Mesothelial cell of epicardium (in vitro differentiated cells): ENCODE measurements around the gene ST6GALNAC2. TPM values are rescaled to one million over a fixed set of nuclear protein-coding genes. Genes with fewer than 3 reads are reported as not detected.

Experiments
- DNase-seq, 2 experiments: peaks; one replicate each; pipeline ENCODE4 v3.0.0; 2021; ENCODE audit warnings: low spot score in 2 of 2; ENCODE audit not compliant: unreplicated experiment in 2 of 2
- H3K27ac Mint-ChIP-seq: 2 replicates; pipeline ENCODE4 v1.8.0; 2021; ENCODE audit warnings: mixed read lengths
- H3K27me3 Mint-ChIP-seq: 2 replicates; pipeline ENCODE4 v1.8.0; 2021; ENCODE audit warnings: low read depth, mixed read lengths
- H3K36me3 Mint-ChIP-seq: 2 replicates; pipeline ENCODE4 v1.8.0; 2021; ENCODE audit warnings: mixed read lengths
- H3K4me1 Mint-ChIP-seq: 2 replicates; pipeline ENCODE4 v1.8.0; 2021; ENCODE audit warnings: mixed read lengths
- H3K4me3 Mint-ChIP-seq: 2 replicates; pipeline ENCODE4 v1.8.0; 2021; ENCODE audit warnings: mild to moderate bottlenecking, moderate library complexity, mixed read lengths
- H3K9me3 Mint-ChIP-seq: 2 replicates; pipeline ENCODE4 v1.8.0; 2021; ENCODE audit warnings: mixed read lengths
- CTCF ChIP-seq: fragments of 200-600 bp; sonication (generic); IDR thresholded peaks from one replicate; pipeline ENCODE4 v1.5.0; 2021; ENCODE audit warnings: antibody characterized with exemption; ENCODE audit not compliant: unreplicated experiment
- total RNA-seq: library from RNA; stranded (reverse); gene quantifications from 3 replicates; pipeline ENCODE4 v1.2.1, GENCODE V29; 2021

Gene ST6GALNAC2
- total RNA-seq, 1 donor from 2014 or later: 1.3 TPM

- H3K4me3 Mint-ChIP-seq: peak overlapping the region; percentile 66
- H3K4me1 Mint-ChIP-seq: peaks cover 12% of the 10 kb centered on the region
- TF ChIP-seq CTCF: no peak
- no peak overlapping the region for H3K27ac Mint-ChIP-seq
- H3K27me3 Mint-ChIP-seq: peaks cover 67% of the 10 kb centered on the region
- no peak for DNase-seq
- H3K36me3 Mint-ChIP-seq: peaks cover 4% of the 10 kb centered on the region
- H3K9me3 Mint-ChIP-seq: peaks cover 3% of the 10 kb centered on the region
These were observed 1.1 kb downstream of the ST6GALNAC2 start for GRCh38 chr17:76584427-76585032.

- H3K36me3 Mint-ChIP-seq: no peaks in the 10 kb centered on the region
- no peak for DNase-seq
- no peak overlapping the region for H3K27ac Mint-ChIP-seq
- H3K9me3 Mint-ChIP-seq: no peaks in the 10 kb centered on the region
- H3K4me3 Mint-ChIP-seq: no peak overlapping the region
- peaks cover 52% of the 10 kb centered on the region for H3K27me3 Mint-ChIP-seq
- peaks cover 12% of the 10 kb centered on the region for H3K4me1 Mint-ChIP-seq
- TF ChIP-seq CTCF: no peak
These were observed 3.0 kb downstream of the ST6GALNAC2 start for GRCh38 chr17:76582660-76583059.

- Mint-ChIP-seq H3K4me3 (no peak overlapping the region), H3K27ac (no peak overlapping the region), H3K9me3 (no peaks in the 10 kb centered on the region), H3K4me1 (peaks cover 2% of the 10 kb centered on the region), H3K27me3 (peaks cover 41% of the 10 kb centered on the region), H3K36me3 (no peaks in the 10 kb centered on the region)
- DNase-seq: no peak
- no peak for TF ChIP-seq CTCF
These were observed 4.1 kb downstream of the ST6GALNAC2 start for GRCh38 chr17:76581515-76581914.

GRCh38 chr17:76579281-76579680 is 6.4 kb downstream of the ST6GALNAC2 start:
- Mint-ChIP-seq H3K36me3 (no peaks in the 10 kb centered on the region), H3K4me1 (no peaks in the 10 kb centered on the region), H3K9me3 (no peaks in the 10 kb centered on the region), H3K4me3 (no peak overlapping the region), H3K27ac (no peak overlapping the region), H3K27me3 (peaks cover 23% of the 10 kb centered on the region)
- TF ChIP-seq CTCF: no peak
- DNase-seq: no peak

GRCh38 chr17:76578376-76578775 is 7.3 kb downstream of the ST6GALNAC2 start:
- no peak overlapping the region for H3K4me3 Mint-ChIP-seq
- no peaks in the 10 kb centered on the region for H3K36me3 Mint-ChIP-seq
- H3K9me3 Mint-ChIP-seq: no peaks in the 10 kb centered on the region
- DNase-seq: no peak
- H3K27me3 Mint-ChIP-seq: peaks cover 14% of the 10 kb centered on the region
- TF ChIP-seq CTCF: no peak
- H3K27ac Mint-ChIP-seq: no peak overlapping the region
- H3K4me1 Mint-ChIP-seq: no peaks in the 10 kb centered on the region

GRCh38 chr17:76577876-76578275 is 7.8 kb downstream of the ST6GALNAC2 start:
- H3K27ac Mint-ChIP-seq: no peak overlapping the region
- no peaks in the 10 kb centered on the region for H3K4me1 Mint-ChIP-seq
- no peak for DNase-seq
- no peak for TF ChIP-seq CTCF
- peaks cover 9% of the 10 kb centered on the region for H3K27me3 Mint-ChIP-seq
- no peak overlapping the region for H3K4me3 Mint-ChIP-seq
- no peaks in the 10 kb centered on the region for H3K36me3 Mint-ChIP-seq
- H3K9me3 Mint-ChIP-seq: no peaks in the 10 kb centered on the region
